Dermis microvascular lymphatic vessel endothelial cell (primary cell): Measurements from ENCODE around the gene MRPL37. TPM values are rescaled to one million over a fixed set of nuclear protein-coding genes. Genes with fewer than 3 reads are reported as not detected.

ENCODE experiments used
- DNase-seq, 2 donors: peaks; one replicate each; pipeline versions ENCODE4 v3.0.0 to v3.0.0-alpha.2; 2010; ENCODE audit warnings: low read depth in 2 of 2
- total RNA-seq: library from RNA; depleted of rRNA; stranded (reverse); fragments of >200 nt; gene quantifications from 2 replicates; pipeline ENCODE4 v1.2.1, GENCODE V29; 2014

Gene MRPL37
- total RNA-seq, 1 donor from 2014 or later: 48.5 TPM

DNA sequence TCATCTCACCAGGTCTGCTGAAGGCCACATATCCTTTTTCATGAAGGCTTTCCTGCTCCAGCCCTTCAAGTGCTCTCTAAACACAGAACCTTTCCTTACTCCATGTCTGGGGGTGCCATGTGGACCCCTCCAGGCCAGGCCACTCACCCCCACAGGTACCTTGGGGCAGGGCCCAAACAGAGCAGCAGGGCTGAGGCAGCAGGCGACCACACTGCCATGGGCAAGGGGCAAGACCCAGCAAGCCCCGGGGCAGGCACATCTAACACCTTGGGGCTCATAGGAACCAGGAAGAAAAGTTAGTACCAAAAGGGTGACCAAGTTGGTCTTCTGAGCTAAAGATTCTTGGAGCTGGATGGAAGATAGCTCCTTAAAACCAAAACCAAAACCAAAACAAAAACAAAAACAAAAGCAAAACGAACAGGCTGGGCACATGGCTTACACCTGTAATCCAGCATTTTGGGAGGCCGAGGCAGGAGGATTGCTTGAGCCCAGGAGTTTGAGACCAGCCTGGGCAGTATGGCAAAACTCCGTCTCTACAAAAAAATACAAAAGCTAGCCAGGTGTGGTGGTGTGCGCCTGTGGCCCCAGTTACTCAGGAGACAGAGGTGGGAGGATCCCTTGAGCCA, 63.7 kb downstream of the MRPL37 start:
- DNase-seq: no peak

DNA sequence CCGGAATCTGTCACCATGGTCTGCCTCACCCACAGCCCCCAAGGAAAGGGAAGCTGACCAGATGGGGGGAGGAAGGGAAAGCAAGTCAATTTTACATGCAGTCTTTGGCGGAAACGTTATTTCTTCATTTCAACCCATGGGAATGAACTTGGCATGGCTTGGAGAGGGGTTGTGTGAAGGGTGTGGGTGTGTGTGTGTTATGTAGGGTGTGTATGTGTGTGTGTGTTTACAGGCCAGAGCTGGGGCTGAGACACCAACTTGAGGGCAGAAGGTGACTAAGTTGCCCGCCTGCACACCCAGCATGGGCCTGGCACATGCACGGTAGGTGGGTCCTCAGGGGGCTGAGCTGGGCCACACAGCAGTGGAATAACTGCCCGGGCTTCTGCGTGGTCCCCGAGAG, 65.2 kb downstream of the MRPL37 start:
- DNase-seq: no peak

DNA sequence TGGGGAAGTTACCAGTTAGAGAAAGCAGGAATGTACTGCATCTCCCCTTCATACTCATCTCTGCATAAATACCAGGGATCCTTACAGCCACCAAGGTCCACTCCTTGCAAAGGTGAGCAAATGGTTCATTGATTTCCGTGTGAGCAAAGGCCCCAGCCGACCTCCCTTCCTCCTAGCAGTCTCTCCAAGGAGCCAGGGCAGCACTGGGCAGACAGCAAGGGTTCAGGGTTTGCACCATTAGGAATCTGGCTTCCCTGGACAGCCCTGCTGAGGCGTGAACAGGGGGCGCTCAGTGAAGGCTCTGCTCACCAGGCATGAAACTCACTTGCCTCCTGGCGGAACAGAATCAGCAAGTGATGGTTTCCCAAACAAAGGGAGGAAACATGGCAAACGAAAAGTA, 65.7 kb downstream of the MRPL37 start:
- no peak for DNase-seq

DNA sequence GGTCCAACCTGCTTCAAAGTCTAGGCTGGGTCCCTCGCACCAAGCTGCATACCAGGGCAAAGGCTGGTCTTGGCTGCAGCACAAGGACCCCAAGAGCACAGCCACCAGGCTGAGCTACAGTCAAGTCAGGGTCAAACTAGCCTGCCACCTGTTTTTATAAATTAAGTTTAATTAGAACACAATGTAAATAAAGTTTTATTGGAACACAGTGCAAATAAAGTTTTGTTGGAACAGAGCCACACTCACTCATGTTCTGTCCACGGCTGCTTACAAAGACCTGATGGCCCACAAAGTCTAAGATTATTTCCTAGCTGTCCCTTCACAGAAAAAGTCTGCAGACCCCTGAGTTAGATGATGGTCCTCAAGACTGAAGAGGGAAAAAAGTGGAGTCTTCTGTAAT, 66.2 kb downstream of the MRPL37 start:
- DNase-seq: no peak

DNA sequence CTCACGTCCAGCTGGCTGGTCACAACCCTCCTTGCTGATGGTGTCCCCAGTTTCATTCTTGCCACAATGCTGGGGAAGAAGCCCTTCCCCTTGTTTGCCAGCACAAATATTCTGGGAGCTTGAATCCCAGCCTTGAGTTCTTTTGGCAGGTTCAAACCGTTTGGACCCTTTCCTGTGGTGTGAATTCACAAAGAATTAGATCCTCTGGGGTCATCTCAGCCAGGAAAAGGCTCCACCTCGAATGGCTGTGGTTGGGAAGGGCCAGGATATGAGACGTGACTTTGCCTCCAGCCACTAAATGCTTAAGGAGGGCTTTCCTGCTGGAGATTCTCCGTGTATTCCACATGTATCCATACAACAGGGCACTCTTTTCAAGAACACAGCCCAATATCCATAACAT, 66.9 kb downstream of the MRPL37 start:
- no peak for DNase-seq

Other genes starting within 250 kb of the MRPL37 start
- not detected in 2 replicates for gene LDLRAD1, start 182.0 kb upstream of the MRPL37 start, total RNA-seq
- gene TMEM59, start 147.0 kb upstream of the MRPL37 start, total RNA-seq: 232 and 301 TPM in 2 replicates
- gene TCEANC2, start 146.6 kb upstream of the MRPL37 start, total RNA-seq: 2.0 and 2.1 TPM in 2 replicates
- gene CDCP2, start 47.2 kb upstream of the MRPL37 start, total RNA-seq: 0.13 and 0.38 TPM in 2 replicates
- gene CYB5RL, start 137 bp upstream of the MRPL37 start, total RNA-seq: 3.5 and 5.3 TPM in 2 replicates
- gene SSBP3, start 206.2 kb downstream of the MRPL37 start, total RNA-seq: 8.7 and 12.0 TPM in 2 replicates